SK-N-MC (cell line): Measurements from ENCODE around the gene C11orf98.

Experiments
- EZH2 ChIP-seq: fragments of 200-600 bp; sonication (generic); IDR thresholded peaks from one replicate; pipeline ENCODE4 v1.6.1; 2017; ENCODE audit warnings: antibody characterized with exemption
- FOXP2 ChIP-seq: optimal IDR thresholded peaks from 2 replicates; pipeline ENCODE3; 2011; ENCODE audit warnings: mild to moderate bottlenecking, moderate library complexity; ENCODE audit not compliant: insufficient read depth; ENCODE audit errors: extremely low read length, control extremely low read depth
- POLR2AphosphoS5 ChIP-seq: IDR thresholded peaks from 2 replicates; pipeline ENCODE4 v1.6.1; 2012; ENCODE audit warnings: mild to moderate bottlenecking, low read depth, low read length, borderline replicate concordance

DNA sequence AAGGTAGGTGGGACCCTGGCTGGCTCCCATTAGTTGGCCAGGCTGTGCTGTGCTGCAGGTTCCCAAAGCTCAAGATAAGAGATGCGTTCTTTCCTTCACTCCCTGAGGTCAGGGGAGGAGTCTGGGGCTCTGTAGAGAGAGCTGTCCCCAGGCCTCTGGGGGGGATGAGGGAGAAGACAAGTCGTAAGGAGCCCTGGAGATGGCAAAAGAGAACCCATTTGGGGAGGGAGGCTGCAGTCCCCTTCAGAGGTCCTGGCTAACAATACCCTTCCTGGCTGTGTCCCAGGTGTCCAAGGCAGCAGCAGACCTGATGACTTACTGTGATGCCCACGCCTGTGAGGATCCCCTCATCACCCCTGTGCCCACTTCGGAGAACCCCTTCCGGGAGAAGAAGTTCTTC, 43.4 kb upstream of the C11orf98 start:
- TF ChIP-seq POLR2AphosphoS5 (no peak), EZH2 (no peak), FOXP2 (no peak)
